Upper lobe of right lung (tissue), 1 donor: ENCODE data around the gene XAF1. TPM values are rescaled to one million over a fixed set of nuclear protein-coding genes. Genes with fewer than 3 reads are reported as not detected.
"Not testable (repeated sequence)": the region's sequence is repeated elsewhere in the genome, so short reads cannot be mapped to it uniquely, and the experiment has no call there.

Experiments
- ATAC-seq: fragments of 200-7000 bp; cut with Tn5 transposase; one replicate; pipeline ENCODE4 v1.9.1; 2020; ENCODE audit warnings: mild to moderate bottlenecking, moderate library complexity
- DNase-seq: peaks from one replicate; pipeline ENCODE4 v3.0.0-alpha.2; 2020
- H3K27ac ChIP-seq: fragments of 200-600 bp; one replicate; pipeline ENCODE4 v1.8.0; 2022
- H3K27me3 ChIP-seq: fragments of 200-600 bp; one replicate; pipeline ENCODE4 v1.8.0; 2022; ENCODE audit warnings: mild to moderate bottlenecking
- H3K36me3 ChIP-seq: fragments of 200-600 bp; one replicate; pipeline ENCODE4 v1.8.0; 2022
- H3K4me1 ChIP-seq: fragments of 200-600 bp; one replicate; pipeline ENCODE4 v1.8.0; 2022
- H3K4me3 ChIP-seq: fragments of 200-600 bp; one replicate; pipeline ENCODE4 v1.8.0; 2022; ENCODE audit warnings: mild to moderate bottlenecking
- H3K9me3 ChIP-seq: fragments of 200-600 bp; one replicate; pipeline ENCODE4 v1.8.0; 2022
- CTCF ChIP-seq: fragments of 200-600 bp; IDR thresholded peaks from one replicate; pipeline ENCODE4 v1.8.0; 2022; ENCODE audit warnings: antibody characterized with exemption
- intact Hi-C: fragments of 100-400 bp; cut with DNase I; formaldehyde crosslinking; loops from one replicate; pipeline ENCODE4 v1.11.0; 2022
- total RNA-seq: library from RNA; stranded (reverse); fragmentation: NEBNext Ultra II Directional; extraction: Animal tissue kit (Norgen Biotek cat#: 25700); gene quantifications from one replicate; pipeline ENCODE4 v1.2.1, GENCODE V29; 2021
- donor health status: DM: no; HTN: yes; CAD: no; lungs with severe emphysema.

XAF1 gene
- total RNA-seq, 1 donor from 2014 or later: 89.0 TPM

GRCh38 chr17:6772016-6772415 is 16.2 kb downstream of the XAF1 start:
- no peaks in the 10 kb centered on the region for H3K27me3 ChIP-seq
- peaks cover 66% of the 10 kb centered on the region for H3K36me3 ChIP-seq
- no peaks in the 10 kb centered on the region for H3K4me1 ChIP-seq
- TF ChIP-seq CTCF: no peak
- peaks cover 8% of the 10 kb centered on the region for H3K9me3 ChIP-seq
- ATAC-seq (no peak), DNase-seq (no peak)
- no peak overlapping the region for H3K4me3 ChIP-seq
- intact Hi-C loops: no loop called here
- no peak overlapping the region for H3K27ac ChIP-seq

- ATAC-seq, H3K27ac ChIP-seq, DNase-seq, H3K4me3 ChIP-seq, intact Hi-C loops, H3K9me3 ChIP-seq, H3K4me1 ChIP-seq, H3K27me3 ChIP-seq: not testable (repeated sequence)
- H3K36me3 ChIP-seq: peaks cover 38% of the 10 kb centered on the region
Observed at GRCh38 chr17:6774906-6775305, 19.1 kb downstream of the XAF1 start.

- H3K4me1 ChIP-seq: no peaks in the 10 kb centered on the region
- intact Hi-C loops: no loop called here
- no peak within 1 kb of the TSS for H3K4me3 ChIP-seq
- peaks cover 28% of the 10 kb centered on the region for H3K36me3 ChIP-seq
- peaks cover 6% of the 10 kb centered on the region for H3K27me3 ChIP-seq
- ATAC-seq: peak; percentile 74
- no peak for TF ChIP-seq CTCF
- peak; percentile 68 for DNase-seq
- H3K9me3 ChIP-seq: no peaks in the 10 kb centered on the region
- H3K27ac ChIP-seq: no peak within 1 kb of the TSS
Observed at GRCh38 chr17:6775871-6776405, 20.1 kb downstream of the XAF1 start, which contains the start of gene FBXO39. FBXO39 (plus strand) TSS chr17:6776215; CDS start chr17:6779869, 3,654 bp downstream.

GRCh38 chr17:6779411-6779810 is 23.6 kb downstream of the XAF1 start:
- intact Hi-C loops: no loop called here

GRCh38 chr17:6780001-6780400 is 24.2 kb downstream of the XAF1 start:
- peaks cover 10% of the 10 kb centered on the region for H3K27me3 ChIP-seq
- no peak overlapping the region for H3K4me3 ChIP-seq
- H3K9me3 ChIP-seq: no peaks in the 10 kb centered on the region
- DNase-seq (no peak), ATAC-seq (no peak)
- intact Hi-C loops: no loop called here
- no peaks in the 10 kb centered on the region for H3K36me3 ChIP-seq
- no peak overlapping the region for H3K27ac ChIP-seq
- no peak for TF ChIP-seq CTCF
- H3K4me1 ChIP-seq: no peaks in the 10 kb centered on the region

More at GRCh38 chr17:6779411-6779810, 23.6 kb downstream of the XAF1 start:
- H3K27me3 ChIP-seq: peaks cover 10% of the 10 kb centered on the region
- H3K27ac ChIP-seq: no peak overlapping the region
- TF ChIP-seq CTCF: no peak
- H3K36me3 ChIP-seq: no peaks in the 10 kb centered on the region
- H3K4me3 ChIP-seq: no peak overlapping the region
- DNase-seq (no peak), ATAC-seq (no peak)
- H3K4me1 ChIP-seq: no peaks in the 10 kb centered on the region
- no peaks in the 10 kb centered on the region for H3K9me3 ChIP-seq

GRCh38 chr17:6780886-6781285 is 25.0 kb downstream of the XAF1 start:
- intact Hi-C loops: no loop called here
- ATAC-seq: no peak
- DNase-seq: no peak
- no peak for TF ChIP-seq CTCF
- H3K27me3 ChIP-seq: peaks cover 10% of the 10 kb centered on the region
- H3K4me3 ChIP-seq: no peak overlapping the region
- no peaks in the 10 kb centered on the region for H3K9me3 ChIP-seq
- H3K4me1 ChIP-seq: no peaks in the 10 kb centered on the region
- no peaks in the 10 kb centered on the region for H3K36me3 ChIP-seq
- H3K27ac ChIP-seq: no peak overlapping the region
